A172 (cell line): ENCODE data around the gene RHOH. TPM values are rescaled to one million over a fixed set of nuclear protein-coding genes. Genes with fewer than 3 reads are reported as not detected.
A peak's percentile ranks its signal among the peaks of the same experiment; 100 is the strongest.
"Not testable (repeated sequence)": the region's sequence is repeated elsewhere in the genome, so short reads cannot be mapped to it uniquely, and the experiment has no call there.

ENCODE experiments used
- DNase-seq: peaks from one replicate; pipeline ENCODE4 v3.0.0-alpha.2; 2015; ENCODE audit warnings: low spot score
- total RNA-seq: library from RNA; depleted of rRNA; stranded (reverse); fragments of >200 nt; shearing (Covaris generic); gene quantifications from 2 replicates; pipeline ENCODE4 v1.2.3, GENCODE V29; 2014

RHOH gene
- total RNA-seq, 1 experiment from 2014 or later: not detected

DNA sequence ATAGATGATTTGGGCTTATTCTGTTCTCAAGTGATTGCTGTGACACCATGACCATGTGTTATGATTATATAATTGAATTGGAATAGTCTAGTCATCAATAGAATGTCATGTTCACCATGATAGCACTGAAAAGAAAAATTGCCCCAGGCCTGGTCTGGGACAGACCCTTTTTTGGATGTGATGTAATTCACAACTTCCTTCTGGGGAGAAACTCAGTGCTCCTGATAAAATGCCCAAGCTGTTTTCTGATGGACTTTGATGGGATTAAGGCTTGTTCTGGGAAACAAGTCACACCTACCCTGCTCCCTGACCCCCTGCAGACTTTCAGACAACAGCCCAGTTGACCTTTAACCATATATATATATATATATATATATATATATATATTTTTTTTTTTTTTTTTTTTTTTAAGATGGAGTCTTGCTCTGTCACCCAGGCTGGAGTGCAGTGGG lies 65.3 kb downstream of the RHOH start:
- DNase-seq: no peak

DNA sequence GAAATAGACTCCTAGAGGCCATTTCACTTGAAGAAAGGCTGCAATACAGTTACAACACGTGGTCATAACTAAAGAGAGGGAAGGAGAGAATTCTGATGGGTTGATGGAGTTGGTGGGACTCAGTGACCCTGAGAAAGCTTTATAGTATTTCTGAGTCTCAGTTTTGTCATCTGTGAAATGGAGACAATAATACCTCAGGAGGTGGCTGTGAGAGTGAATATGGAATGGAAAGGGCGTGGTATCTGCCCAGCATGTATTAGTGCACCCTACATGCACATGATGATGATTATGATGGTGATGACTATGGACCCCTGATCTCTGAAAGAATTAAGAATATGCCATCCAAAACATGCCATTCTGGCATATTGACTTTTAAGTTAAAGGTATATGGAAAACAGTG lies 66.0 kb downstream of the RHOH start:
- DNase-seq: no peak

DNA sequence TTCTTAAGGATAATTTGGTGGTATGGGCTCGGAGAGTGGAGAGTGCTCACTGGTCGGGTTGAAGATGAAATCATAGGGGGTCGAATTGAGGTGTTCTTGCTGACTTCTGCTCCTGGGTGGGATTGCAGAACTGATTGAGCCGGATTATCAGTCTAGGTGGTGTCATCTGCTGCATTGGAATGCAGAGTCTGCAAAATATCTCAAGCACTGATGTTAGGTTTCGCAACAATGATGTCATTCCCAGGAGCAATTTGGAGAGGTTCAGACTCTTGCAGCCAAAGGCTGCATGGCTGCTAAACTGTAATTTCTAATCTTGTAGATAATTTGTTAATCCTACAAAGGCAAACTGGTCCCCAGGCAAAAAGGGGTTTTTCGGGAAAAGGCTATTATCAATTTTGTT lies 67.7 kb downstream of the RHOH start:
- peak; percentile 30 for DNase-seq

DNA sequence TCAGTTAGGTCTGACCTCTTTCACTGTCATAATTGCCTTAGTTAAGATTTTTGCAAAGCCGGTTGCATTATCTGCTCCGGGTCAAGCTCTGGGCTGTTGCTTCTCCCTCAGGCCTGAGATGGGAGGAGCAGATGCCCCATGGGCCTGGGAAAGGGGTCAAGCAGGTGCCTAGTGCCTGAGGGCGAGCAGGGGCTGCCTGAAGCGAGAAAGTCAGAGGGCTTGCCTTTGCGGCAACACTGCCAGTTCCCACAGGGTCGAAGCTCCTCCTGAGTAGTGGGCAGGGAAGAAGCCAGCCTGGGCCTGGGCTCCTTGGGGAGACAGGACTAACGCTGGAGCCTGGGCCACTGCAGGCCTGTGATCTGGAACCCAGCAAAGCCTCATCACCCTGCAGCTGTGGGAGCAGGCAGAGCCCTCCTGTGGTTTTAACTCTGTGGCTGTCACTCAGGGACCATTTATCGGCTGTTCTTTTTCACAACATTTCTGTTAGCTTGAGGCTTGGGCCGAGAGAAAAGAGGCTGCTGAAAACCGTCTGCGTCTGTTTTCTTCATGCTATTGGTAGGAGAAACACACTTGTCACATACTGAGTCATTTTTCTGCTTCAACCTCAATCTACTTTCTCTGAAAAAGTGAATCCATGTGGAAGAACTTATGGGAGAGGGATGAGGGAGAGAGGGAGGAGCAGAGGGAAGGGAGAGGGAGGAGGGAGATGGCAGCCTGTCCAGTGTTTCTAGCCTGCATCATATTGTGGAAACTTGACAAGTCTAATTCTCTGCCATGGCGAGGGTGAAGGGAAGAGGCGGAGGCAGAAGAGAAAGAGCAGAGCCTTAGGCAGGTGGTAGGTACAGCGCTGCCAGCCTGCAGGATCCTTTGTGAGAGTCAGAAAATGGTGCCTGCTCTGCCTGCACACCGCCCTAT lies 68.4 kb downstream of the RHOH start:
- peak; percentile 29 for DNase-seq

DNA sequence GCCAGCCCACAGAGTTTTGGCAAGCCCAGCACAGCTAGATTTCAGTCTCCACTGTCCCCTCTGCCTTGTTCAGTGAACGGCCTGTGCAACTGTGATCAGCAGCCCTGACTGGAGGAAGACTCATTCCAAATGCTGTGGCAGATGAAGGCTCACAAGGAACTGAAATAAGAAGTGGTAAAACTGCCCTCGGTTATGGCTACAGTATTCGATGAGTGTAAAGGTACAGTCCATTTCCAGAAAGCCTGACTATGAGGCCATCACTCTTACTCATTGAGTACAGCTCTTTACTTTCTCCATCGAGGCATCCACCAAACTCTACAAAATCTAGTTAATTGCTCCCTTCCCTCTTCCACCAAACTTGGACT lies 69.1 kb downstream of the RHOH start:
- no peak for DNase-seq

DNA sequence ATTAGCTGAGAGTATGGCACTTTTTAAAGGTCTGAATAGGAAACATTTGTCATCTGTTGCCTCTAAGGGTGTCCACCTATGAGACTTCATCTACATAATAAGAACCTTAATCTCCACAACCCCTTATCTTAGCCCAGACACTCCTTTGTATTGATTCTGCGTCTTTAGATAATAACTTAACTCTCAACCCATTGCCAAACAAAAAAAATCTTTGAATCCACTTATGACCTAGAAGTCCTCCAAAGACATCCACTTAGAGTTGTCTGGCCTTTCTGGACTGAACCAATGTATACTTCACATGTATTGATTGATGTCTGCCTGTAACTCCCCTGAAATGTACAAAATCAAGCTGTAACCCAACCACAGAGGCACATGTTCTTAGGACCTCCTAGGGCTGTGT lies 72.3 kb downstream of the RHOH start:
- no peak for DNase-seq

DNA sequence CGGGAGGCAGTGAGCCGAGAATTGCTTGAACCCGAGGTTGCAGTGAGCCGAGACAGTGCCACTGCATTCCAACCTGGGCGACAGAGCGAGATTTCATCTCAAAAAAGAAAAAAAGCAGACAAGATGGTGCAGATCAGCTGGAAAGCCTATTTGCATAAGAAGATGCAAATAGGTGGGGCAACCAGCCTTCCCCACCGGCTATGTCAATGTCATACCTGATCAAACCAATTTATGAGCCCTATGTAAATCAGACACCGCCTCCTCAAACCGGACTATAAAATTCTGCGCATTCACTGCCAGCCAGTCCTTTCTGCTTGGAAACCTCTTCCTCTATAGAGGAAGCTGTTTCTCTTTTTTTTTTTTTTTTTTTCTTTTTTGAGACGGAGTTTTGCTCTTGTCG lies 73.8 kb downstream of the RHOH start:
- DNase-seq: no peak

DNA sequence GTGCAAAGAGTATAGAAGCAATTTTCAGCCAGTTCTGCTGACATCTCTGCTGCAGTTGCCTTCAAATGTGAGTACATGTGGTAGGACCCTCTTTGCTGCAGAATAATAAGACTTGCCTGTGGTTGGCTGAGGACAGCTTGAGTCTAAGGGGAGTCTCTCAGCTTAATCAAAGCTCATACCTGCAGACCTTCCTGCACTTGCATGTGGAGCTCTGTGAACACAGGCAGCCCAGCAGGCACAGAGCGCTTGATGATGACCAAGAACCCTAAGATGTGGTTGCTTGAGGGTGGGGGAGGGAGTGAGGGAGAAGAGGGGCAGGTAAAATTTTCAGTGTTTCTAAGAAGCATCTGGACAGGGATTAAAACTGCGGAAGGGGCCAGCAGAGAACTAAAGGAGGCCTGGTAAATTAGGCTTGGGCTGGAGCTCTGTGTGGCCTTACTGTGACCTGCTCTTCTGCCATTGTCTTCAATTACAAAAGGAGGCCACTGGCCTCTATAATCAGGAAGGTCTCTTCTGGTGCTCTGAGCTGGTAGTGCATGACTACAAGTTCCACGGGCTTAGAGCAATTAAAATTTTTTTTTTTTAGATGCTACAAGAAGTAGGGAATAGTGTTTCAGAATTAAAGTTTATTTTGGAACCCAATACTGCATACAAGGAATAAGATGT lies 78.4 kb downstream of the RHOH start:
- no peak for DNase-seq

DNA sequence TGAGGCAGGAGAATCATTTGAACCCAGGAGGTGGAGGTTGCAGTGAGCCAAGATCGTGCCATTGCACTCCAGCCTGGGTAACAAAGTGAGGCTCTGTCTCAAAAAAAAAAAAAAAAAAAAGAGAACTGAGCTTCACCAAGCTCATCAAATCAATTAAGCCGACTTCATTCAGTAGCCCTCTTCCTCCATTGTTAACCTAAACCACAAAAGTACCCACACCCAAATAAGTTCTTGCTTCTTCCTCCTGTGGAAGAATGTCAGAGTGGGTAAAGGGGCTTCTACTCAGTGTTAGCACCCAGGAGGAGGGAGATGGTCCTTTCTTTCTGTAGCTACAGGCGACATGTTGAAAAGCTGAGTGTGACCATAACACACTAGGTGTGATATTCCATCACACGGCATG lies 79.7 kb downstream of the RHOH start:
- DNase-seq: no peak

DNA sequence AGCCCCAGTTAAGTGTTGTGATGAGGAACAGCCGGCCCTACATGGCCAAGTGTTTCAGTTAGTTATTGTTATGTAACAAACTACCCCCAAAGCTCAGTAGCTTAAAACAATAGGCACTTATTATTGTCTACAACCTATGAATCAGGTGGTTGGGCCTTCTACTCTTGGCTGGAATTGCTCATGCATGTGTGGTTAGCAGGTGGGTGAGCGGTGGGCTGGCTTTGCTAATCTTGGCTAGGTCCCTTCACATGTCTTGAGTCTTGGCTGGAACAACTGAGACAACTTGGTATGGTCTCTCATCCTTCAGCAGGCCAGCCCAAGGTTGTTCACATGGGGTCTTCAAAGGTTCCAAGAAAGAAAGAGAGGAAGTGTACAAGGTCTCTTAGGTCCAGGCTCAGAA lies 83.8 kb downstream of the RHOH start:
- DNase-seq: no peak

DNA sequence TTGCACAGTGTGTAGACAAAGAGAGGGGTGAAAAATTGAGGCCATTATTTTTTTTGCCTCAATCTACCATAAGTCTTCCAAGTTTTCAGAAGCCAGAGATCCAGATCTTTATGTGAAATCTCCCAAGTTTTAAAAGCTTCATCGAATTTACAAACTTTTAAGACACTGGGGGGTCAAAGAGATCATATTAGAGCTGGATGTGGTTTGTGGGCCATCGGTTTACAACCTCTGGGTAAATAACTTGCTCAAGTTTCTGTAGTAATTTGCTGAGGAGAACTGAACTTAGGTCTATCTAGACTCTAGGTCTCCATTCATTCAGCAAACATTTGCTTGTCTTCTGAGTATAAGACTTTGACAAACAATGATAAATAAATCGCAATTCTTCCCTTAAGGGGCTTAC lies 84.3 kb downstream of the RHOH start:
- DNase-seq: no peak

DNA sequence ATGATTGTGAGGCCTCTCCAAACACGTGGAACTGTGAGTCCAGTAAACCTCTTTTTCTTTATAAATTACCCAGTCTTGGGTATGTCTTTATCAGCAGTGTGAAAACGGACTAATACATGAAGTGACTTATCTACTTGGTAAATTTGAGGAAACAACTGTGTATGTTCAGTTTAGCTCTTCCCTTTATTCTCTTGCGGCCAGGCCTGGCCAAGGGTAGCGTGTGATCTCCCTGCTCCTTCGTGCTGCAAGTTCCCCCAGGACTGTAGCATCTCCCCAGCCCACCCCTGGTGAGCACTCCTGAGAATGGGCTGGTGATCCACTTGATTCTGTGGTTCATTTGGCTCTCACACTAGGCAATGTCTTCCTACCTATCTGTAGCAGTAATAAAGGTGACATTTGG lies 85.1 kb downstream of the RHOH start:
- no peak for DNase-seq

DNA sequence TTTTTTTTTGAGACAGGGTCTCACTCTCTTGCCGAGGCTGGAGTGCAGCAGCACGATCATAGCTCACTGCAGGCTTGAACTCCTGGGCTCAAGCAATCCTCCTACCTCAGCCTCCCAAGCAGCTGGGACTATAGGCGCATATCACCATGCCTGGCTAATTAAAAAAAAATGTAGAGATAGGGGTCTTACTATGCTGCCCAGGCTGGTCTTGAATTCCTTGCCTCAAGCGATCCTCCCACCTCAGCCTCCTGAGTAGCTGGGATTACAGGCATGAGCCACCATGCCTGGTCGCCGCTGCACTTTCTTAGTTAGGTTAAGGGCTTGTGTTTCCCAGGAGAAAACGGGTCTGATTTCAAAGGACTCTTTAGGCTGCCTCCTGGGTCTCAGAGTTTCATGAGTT lies 86.0 kb downstream of the RHOH start:
- DNase-seq: not testable (repeated sequence)

DNA sequence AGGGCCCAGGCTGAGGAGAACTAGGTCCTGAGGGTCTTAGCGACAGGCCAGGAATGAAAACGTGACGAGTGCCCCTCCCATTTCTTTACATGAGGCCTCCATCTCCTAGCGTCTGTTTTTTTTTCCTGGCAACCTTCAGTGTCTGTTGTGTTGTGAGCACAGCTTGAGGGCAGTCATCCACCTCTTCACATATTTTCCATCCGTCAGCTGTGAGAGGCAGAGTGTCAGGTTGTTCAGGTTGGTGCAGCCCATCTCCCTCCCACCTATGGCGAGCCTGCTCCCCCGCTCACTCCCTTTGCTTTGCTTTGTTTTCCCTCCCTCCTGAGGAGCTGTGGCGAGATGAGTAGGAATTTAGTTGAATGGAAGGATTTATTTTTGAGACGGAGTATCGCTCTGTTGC lies 86.6 kb downstream of the RHOH start:
- DNase-seq: no peak

DNA sequence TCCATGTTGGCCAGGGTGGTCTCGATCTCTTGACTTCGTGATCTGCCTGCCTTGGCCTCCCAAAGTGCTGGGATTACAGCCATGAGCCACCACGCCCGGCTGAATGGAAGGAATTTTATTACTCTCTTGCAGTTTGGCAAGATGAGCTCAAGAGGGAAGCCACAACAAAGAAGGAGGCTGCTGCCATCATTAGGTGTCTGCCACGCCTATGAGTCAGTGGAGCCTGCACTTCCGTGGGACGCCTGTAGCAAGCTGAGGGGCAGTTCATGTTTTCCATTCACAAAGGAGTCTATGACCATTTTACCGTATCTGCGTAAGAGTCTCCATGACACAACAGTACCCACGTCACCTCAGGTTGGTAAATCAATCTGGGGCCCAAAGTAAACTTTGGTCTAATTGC lies 87.1 kb downstream of the RHOH start:
- peak; percentile 91 for DNase-seq

DNA sequence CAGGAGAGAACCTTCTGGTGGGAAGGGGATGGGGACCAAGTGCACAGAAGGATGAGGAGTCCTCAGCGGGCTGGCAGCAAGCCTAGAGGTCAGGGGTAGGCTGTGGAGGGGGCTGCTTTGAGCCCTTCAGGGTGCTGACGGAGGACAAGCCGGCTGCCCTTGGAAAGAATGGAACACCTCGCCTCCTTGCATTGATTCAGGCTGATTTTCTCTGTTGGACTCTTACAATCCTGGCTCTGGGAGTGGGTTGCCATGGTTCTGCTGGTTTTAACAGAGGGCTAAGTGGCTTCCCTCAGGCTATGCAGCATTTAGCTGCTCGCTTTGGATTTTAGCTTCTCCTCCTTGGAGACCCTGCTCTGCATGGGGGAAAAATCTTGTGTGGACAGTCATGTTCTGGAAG lies 88.9 kb downstream of the RHOH start:
- DNase-seq: no peak

DNA sequence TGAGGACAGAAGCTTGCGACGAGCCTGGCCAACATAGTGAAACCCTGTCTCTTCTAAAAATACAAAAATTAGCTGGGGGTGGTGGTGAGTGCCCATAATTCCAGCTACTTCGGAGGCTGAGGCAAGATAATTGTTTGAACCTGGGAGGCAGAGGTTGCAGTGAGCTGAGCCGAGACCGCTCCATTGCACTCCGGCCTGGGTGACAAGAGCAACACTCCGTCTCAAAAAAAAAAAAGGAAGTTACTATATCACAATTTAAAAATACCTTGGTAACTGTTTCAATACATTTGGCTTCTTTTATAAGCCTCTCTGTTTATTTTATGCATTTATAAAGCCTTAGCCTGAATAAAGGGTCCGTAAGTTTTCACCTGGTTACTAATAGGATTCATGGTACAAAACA lies 91.7 kb downstream of the RHOH start:
- DNase-seq: no peak

DNA sequence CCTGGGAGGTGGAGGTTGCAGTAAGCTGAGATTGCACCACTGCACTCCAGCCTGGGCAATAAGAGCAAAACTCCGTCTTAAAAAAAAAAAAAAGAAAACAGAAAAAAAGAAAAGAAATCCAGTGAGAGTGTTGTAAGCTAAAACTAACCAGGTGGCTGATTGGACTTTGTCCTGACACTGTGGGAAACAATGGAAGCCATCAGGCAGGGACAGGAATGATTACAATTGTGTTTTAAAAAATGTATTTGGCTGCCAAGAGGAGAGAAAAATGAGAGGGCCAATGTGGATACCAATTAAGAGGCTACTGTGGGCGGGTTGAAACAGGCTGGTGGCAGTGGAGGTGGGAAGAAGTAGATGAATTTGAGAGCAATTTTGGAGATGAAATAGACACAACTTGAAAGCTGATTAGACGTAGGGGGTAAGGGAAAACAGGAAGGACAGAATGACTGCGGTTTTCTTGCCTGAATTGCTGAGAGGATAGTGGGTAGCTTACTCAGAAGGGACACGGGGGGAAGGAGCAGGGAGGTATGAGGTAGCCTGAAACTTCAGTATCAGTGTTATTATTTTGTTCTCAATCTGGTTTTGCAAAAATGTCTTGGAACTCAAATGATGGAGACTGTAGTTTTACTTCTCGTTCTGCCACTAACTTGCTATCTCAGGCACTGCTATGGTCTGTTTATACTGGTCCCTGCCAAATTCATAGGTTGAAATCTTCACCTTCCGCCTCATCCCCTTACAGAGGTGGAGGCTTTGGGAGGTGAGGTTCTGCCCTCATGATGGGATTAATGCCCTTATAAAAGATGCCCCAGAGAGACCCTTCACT lies 92.7 kb downstream of the RHOH start:
- DNase-seq: no peak

DNA sequence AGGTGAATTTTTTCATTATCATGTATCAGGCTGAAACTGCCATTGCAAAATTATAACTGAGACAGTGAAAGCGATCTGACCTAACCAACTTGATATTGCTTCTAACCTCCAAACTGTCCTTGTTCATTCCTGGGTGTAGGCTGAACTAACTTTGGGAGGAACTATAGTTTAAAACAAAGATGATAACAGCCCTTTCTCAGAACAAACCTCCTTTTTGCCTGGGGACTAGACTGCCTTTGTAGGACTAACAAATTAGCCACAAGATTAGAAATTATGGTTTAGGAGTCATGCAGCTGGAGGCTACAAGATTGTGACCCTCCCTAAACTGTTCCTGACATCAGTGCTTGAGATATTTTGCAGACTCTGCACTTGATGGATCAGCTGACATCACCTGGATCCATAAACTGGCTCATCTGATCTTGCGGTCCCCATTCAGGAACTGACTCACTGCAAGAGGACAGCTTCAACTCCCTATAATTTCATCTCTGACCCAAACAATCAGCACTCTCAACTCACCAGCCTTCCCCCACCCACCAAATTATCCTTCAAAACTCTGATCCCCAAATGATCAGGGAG lies 93.9 kb downstream of the RHOH start:
- peak; percentile 68 for DNase-seq

DNA sequence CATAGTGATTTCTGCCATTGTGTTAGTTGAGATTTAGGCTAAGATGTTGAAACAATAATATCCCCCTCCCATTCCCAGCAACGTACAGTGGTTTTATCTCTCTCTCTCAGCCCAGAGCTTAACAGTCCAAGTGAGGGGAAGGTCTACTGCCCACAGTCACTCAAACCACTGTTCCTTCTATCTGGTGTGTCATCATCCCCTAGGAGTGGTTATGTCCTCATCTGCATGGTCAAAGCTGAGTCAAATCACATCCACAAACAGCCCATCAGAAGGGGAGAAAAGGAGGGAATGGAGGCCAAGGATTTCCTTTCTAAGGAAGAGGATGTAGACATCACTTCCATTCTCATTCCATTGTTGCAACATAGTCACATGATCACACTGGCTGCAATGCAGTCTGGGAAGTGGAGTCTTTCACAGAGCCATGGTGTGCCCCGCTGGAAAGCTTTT lies 95.5 kb downstream of the RHOH start:
- DNase-seq: peak; percentile 16

DNA sequence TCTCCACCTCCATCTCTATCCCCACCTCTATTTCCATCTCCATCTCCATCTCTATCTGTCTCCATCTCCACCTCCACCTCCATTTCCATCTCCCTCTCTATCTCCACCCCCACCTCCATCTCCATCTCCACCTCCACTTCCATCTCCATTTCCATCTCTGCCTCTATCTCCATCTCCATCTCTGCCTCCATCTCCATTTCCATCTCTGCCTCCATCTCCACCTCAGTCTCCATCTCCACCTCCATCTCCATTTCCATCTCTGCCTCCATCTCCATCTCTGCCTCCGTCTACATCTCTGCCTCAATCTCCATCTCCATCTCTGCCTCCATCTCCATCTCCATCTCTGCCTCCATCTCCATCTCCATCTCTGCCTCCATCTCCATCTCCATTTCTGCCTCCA lies 97.5 kb downstream of the RHOH start:
- no peak for DNase-seq

DNA sequence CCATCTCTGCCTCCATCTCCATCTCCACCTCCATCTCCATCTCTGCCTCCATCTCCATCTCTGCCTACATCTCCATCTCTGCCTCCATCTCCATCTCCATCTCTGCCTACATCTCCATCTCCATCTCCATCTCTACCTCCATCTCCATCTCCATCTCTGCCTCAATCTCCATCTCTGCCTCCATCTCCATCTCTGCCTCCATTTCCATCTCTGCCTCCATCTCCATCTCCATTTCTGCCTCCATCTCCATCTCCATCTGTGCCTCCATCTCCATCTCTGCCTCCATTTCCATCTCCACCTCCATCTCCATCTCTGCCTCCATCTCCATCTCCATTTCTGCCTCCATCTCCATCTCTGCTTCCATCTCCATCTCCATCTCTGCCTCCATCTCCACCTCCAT lies 98.2 kb downstream of the RHOH start:
- not testable (repeated sequence) for DNase-seq
